HepG2 (cell line): ENCODE results near the gene RANGRF. TPM values are rescaled to one million over a fixed set of nuclear protein-coding genes. Genes with fewer than 3 reads are reported as not detected.

Experiments
- AHR ChIP-seq: IDR thresholded peaks from 2 replicates; pipeline ENCODE4 v1.6.1; 2018; ENCODE audit warnings: missing genetic modification reagents, missing compliant biosample characterization
- BCL3 ChIP-seq: sonication (generic); formaldehyde crosslinking; IDR thresholded peaks from 2 replicates; pipeline ENCODE4 v1.5.1; 2020; ENCODE audit warnings: mild to moderate bottlenecking, missing genetic modification reagents, moderate library complexity
- CTCF ChIP-seq: sonication (generic); formaldehyde crosslinking; IDR thresholded peaks from 2 replicates; pipeline ENCODE4 v1.5.0; 2020; ENCODE audit warnings: mild to moderate bottlenecking, missing genetic modification reagents, moderate library complexity
- FOXK2 ChIP-seq: fragments of 450-650 bp; IDR thresholded peaks from 2 replicates; pipeline ENCODE4 v1.6.1; 2016
- PCBP1 ChIP-seq: fragments of 200-400 bp; formaldehyde crosslinking; IDR thresholded peaks from 2 replicates; pipeline ENCODE4 v1.6.1; 2017; ENCODE audit warnings: mild to moderate bottlenecking, low read depth, low read length, borderline replicate concordance
- TEAD3 ChIP-seq: optimal IDR thresholded peaks from 2 replicates; pipeline ENCODE3; 2016; ENCODE audit warnings: borderline replicate concordance
- TFDP2 ChIP-seq: sonication (generic); formaldehyde crosslinking; IDR thresholded peaks from 2 replicates; pipeline ENCODE4 v1.4.0; 2020; ENCODE audit warnings: missing genetic modification reagents
- ZNF318 ChIP-seq: sonication (generic); formaldehyde crosslinking; IDR thresholded peaks from 2 replicates; pipeline ENCODE4 v1.4.0; 2020; ENCODE audit warnings: mild to moderate bottlenecking, missing genetic modification reagents
- ZNF331 ChIP-seq: sonication (generic); formaldehyde crosslinking; IDR thresholded peaks from 2 replicates; pipeline ENCODE4 v1.4.0; 2020; ENCODE audit warnings: missing genetic modification reagents
- ZNF567 ChIP-seq: sonication (generic); formaldehyde crosslinking; IDR thresholded peaks from 2 replicates; pipeline ENCODE4 v1.8.1; 2023; ENCODE audit warnings: mild to moderate bottlenecking, missing genetic modification reagents, borderline replicate concordance
- ZNF687 ChIP-seq: sonication (generic); formaldehyde crosslinking; IDR thresholded peaks from 2 replicates; pipeline ENCODE4 v1.5.1; 2020; ENCODE audit warnings: mild to moderate bottlenecking, missing genetic modification reagents, moderate library complexity
- polyA plus RNA-seq, 8 experiments: library from polyadenylated mRNA; depleted of rRNA in 3 of 8; stranded (reverse) in 7 of 8; unstranded in 1 of 8; fragments of >200 nt; fragmentation: Illumina TruSeq in 4 of 8; extraction: Trizol in 4 of 8; gene quantifications; 2 replicates each; pipeline versions ENCODE4 v1.2.1 to v1.2.3, GENCODE V29; 2011 to 2016; ENCODE audit warnings: low read depth in 4 of 8, missing spikeins in 1 of 8, mixed read lengths in 1 of 8; ENCODE audit not compliant: insufficient read depth in 1 of 8
- total RNA-seq, 5 experiments: library from RNA; depleted of rRNA; stranded (reverse); fragments of >200 nt; fragmentation: Illumina TruSeq; extraction: Trizol; gene quantifications; 2 replicates each; pipeline ENCODE4 v1.2.3, GENCODE V29; 2016; ENCODE audit warnings: low read depth in 1 of 5

Gene RANGRF
- total and polyA plus RNA-seq, 2 of the 13 experiments (the other 11 are each of a cell fraction or from before 2014, with no cell fraction given): 18.6 to 40.7 TPM

- TF ChIP-seq TFDP2 (CRISPR knock-in tag) (0 out of 2 replicates have a peak, but pooled peaks have one; percentile 21), ZNF567 (CRISPR knock-in tag) (no peak), PCBP1 (no peak), ZNF318 (CRISPR knock-in tag) (no peak), CTCF (CRISPR knock-in tag) (peak; percentile 36), FOXK2 (no peak), ZNF687 (CRISPR knock-in tag) (peak; percentile 79), BCL3 (CRISPR knock-in tag) (no peak), ZNF331 (CRISPR knock-in tag) (no peak), AHR (CRISPR knock-in tag) (peak; percentile 46; the same call in 1 of the 2 replicates), TEAD3 (CRISPR knock-in tag) (peak; percentile 17)
Observed at GRCh38 chr17:8326511-8327302, 38.2 kb downstream of the RANGRF start (continued).
